ENCODE data around the gene SUN2.

GRCh38 chr22:38781033-38781432 lies 25.2 kb upstream of the SUN2 start:
- TF ChIP-seq CTCF (conservative IDR thresholded peaks at IDR 0.05; ENCODE audit: low read depth, low read length) (no peak), EZH2 (IDR thresholded peaks at IDR 0.05; ENCODE audit: borderline replicate concordance, low read depth, low read length, poor library complexity, severe bottlenecking) (no peak)
